Measurements from ENCODE around the gene GPANK1.
A peak's percentile ranks its signal among the peaks of the same experiment; 100 is the strongest.

The GPANK1 gene

GRCh38 chr6:31639449-31639861, 25.3 kb downstream of the GPANK1 start:
- DNase-seq (ENCODE audit: low spot score): peak; percentile 69

GRCh38 chr6:31639043-31639442, 25.8 kb downstream of the GPANK1 start:
- no peak for DNase-seq (ENCODE audit: low spot score)

GRCh38 chr6:31636698-31637596, 27.9 kb downstream of the GPANK1 start:
- no peak for DNase-seq (ENCODE audit: low spot score)

- DNase-seq (ENCODE audit: low spot score): no peak
Observed at GRCh38 chr6:31634969-31635575, 29.7 kb downstream of the GPANK1 start.

- DNase-seq (ENCODE audit: low spot score): no peak
Observed at GRCh38 chr6:31634131-31634530, 30.7 kb downstream of the GPANK1 start.

GRCh38 chr6:31633447-31633846, 31.4 kb downstream of the GPANK1 start:
- no peak for DNase-seq (ENCODE audit: low spot score)

GRCh38 chr6:31632279-31632946, 32.4 kb downstream of the GPANK1 start:
- no peak for DNase-seq (ENCODE audit: low spot score)

GRCh38 chr6:31631681-31632278, 33.0 kb downstream of the GPANK1 start:
- no peak for DNase-seq (ENCODE audit: low spot score)

- no peak for DNase-seq (ENCODE audit: low spot score)
Observed at GRCh38 chr6:31631209-31631608, 33.6 kb downstream of the GPANK1 start.

- no peak for DNase-seq (ENCODE audit: low spot score)
Observed at GRCh38 chr6:31630177-31630934, 34.4 kb downstream of the GPANK1 start.

GRCh38 chr6:31629014-31629413, 35.8 kb downstream of the GPANK1 start:
- DNase-seq (ENCODE audit: low spot score): no peak

GRCh38 chr6:31627690-31628287, 37.0 kb downstream of the GPANK1 start:
- DNase-seq (ENCODE audit: low spot score): no peak

- DNase-seq (ENCODE audit: low spot score): no peak
Observed at GRCh38 chr6:31626952-31627351, 37.8 kb downstream of the GPANK1 start.

- no peak for DNase-seq (ENCODE audit: low spot score)
Observed at GRCh38 chr6:31624070-31624469, 40.7 kb downstream of the GPANK1 start.

- no peak for DNase-seq (ENCODE audit: low spot score)
Observed at GRCh38 chr6:31622684-31623091, 42.1 kb downstream of the GPANK1 start.

GRCh38 chr6:31621991-31622390, 42.8 kb downstream of the GPANK1 start:
- peak; percentile 40 for DNase-seq (ENCODE audit: low spot score)

- DNase-seq (ENCODE audit: low spot score): no peak
Observed at GRCh38 chr6:31621320-31621939, 43.4 kb downstream of the GPANK1 start.

- peak; percentile 87 for DNase-seq (ENCODE audit: low spot score)
Observed at GRCh38 chr6:31620586-31621319, 44.0 kb downstream of the GPANK1 start, which contains the start of gene PRRC2A. TSS of gene PRRC2A (plus strand) at chr6:31620715. CDS start at chr6:31622790, 2,075 bp downstream.

GRCh38 chr6:31619805-31620585, 44.8 kb downstream of the GPANK1 start:
- peak; percentile 97 for DNase-seq (ENCODE audit: low spot score)
